Measurements from ENCODE around the gene ZNF528.

The ZNF528 gene

GRCh38 chr19:52397310-52398080 lies at the start of gene ZNF528:
Gene ZNF528, plus strand, starts transcription at chr19:52397849. Its CDS starts 4,165 bp downstream, at chr19:52402014.
- DNase-seq, result peak; percentile 65 to 97 (median 89)

DNA sequence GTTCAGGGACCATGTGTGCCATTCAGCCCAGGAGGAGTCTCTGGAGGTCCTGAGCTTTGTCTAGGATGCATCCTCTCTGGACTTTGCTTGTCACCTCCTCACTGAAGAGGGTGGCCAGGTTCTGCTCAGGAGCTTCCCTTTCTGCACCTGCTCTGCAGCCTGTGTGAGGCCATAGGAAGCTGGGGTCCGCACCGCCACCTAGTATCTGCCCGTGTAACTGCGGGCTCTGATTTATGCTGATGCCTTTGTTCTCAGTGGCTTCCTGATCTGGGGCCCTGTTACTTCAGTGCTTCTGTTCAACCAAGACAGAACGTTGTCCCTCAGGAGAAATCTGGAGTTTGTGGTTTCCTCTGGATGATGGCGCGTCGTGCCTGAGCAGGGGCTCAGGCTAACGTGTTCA lies 46.1 kb upstream of the ZNF528 start:
- DNase-seq, result no peak

DNA sequence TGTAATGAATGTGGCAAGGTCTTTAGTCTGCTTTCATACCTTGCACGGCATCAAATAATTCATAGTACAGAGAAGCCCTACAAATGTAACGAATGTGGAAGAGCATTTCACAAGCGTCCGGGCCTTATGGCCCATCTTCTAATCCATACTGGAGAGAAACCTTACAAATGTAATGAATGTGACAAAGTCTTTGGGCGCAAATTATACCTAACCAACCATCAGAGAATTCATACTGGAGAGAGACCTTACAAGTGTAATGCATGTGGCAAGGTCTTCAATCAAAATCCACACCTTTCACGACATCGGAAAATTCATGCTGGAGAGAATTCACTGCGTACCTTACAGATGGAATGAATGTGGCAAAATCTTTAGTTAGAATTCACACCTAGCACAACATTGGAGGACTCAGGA lies 31.2 kb upstream of the ZNF528 start:
- DNase-seq, result no peak

- peak; percentile 42 to 95 (median 86) for DNase-seq
These were observed 27.9 kb upstream of the ZNF528 start, which contains the start of gene ZNF880 for GRCh38 chr19:52369559-52370340. Gene ZNF880, plus strand, starts transcription at chr19:52369923. Its CDS starts 43 bp downstream, at chr19:52369966.

- DNase-seq, result no peak
These were observed 27.3 kb upstream of the ZNF528 start for GRCh38 chr19:52370341-52370710.

GRCh38 chr19:52391135-52391534 lies 6.5 kb upstream of the ZNF528 start:
- DNase-seq, result no peak

DNA sequence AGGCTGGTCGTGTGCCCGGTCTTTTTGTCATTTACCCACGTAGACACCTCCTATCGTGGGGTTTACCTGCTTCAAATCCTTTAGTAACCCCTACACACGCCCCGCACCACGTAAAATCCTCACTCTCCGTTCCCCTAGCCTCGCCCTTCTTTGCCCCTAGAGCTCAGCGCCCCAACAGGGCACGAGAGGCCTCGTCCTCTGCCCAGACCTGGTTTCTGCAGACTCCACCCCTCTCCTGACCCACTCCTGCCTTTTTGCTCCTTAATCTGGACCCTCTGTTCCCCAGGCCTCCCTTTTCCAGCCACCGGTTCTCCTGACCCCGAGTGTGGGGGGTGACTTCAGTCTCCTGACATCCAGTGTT lies 412 bp downstream of the ZNF528 start:
- DNase-seq, result peak in 6 of 51 donors; percentile 9 to 50 (median 17)

- no peak for DNase-seq
These were observed 12.6 kb downstream of the ZNF528 start for GRCh38 chr19:52410276-52410675.

DNA sequence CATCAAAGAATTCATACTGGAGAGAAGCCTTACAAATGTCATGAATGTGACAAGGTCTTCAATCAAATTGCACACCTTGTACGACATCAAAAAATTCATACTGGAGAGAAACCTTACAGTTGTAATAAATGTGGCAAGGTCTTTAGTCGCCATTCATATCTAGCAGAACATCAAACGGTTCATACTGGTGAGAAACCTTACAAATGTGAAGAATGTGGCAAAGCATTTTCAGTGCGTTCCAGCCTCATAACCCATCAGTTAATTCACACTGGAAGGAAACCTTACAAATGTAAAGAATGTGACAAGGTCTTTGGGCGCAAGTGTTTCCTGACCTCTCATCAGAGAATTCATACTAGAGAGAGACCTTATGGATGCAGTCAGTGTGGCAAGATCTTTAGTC lies 18.1 kb downstream of the ZNF528 start:
- no peak for DNase-seq

DNA sequence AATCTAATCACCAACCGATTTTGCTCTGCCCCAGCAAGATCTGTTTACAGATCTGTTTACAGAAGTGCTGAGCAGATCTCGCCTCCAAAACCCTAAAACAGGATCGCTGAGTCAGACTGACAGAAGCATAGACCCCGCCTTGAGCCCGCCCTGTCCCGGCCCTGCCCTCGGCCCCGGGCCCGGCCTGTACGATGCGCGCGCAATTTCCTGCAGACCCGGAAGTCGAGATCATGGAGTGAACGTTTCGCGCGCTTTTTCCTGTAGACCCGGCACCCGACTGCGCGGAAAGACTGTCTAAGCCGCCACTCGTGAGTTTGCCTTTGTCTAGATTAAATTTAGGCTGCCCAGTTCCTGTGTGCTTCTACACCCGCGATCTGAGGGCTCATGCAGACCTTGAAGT lies 31.3 kb downstream of the ZNF528 start, which contains the start of gene ZNF534:
Gene ZNF534 (plus strand): TSS at position 212 of the 400 bp plus-strand sequence. CDS start 2,327 bp downstream, outside the sequence.
- DNase-seq, result no peak

DNA sequence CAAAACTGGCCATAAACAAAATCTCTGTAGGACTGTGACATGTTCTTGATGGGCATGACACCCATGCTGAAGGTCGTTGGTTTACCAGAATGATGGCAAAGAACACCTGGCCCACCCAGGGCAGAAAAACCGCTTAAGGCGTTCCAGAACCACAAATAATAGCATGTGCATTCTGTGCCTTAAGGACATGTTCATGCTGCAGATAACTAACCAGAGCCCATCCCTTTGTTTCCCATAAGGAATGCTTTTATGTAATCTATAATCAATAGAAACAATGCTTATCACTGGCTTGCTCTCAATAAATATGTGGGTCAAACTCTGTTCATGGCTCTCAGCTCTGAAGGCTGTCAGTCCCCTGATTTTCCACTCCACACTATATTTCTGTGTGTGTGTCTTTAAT lies 44.5 kb downstream of the ZNF528 start:
- no peak for DNase-seq

- no peak for DNase-seq
These were observed 46.9 kb downstream of the ZNF528 start for GRCh38 chr19:52444506-52444905.

GRCh38 chr19:52451241-52451640 lies 53.6 kb downstream of the ZNF528 start:
- no peak for DNase-seq

GRCh38 chr19:52453324-52454094 lies 55.9 kb downstream of the ZNF528 start, which contains the start of gene ZNF578:
Gene ZNF578, plus strand, starts transcription at chr19:52453553. Its CDS starts 48,293 bp downstream, at chr19:52501846.
- DNase-seq, result peak; percentile 1 to 83 (median 49)

- DNase-seq, result no peak
These were observed 67.3 kb downstream of the ZNF528 start for GRCh38 chr19:52464798-52465470.
